HepG2 (cell line): ENCODE results near the gene VPS37D.

Experiments used
- AKAP8 ChIP-seq: sonication (generic); formaldehyde crosslinking; IDR thresholded peaks from 2 replicates; pipeline ENCODE4 v1.5.1; 2020; ENCODE audit warnings: mild to moderate bottlenecking, missing genetic modification reagents
- BCL3 ChIP-seq: sonication (generic); formaldehyde crosslinking; IDR thresholded peaks from 2 replicates; pipeline ENCODE4 v1.5.1; 2020; ENCODE audit warnings: mild to moderate bottlenecking, missing genetic modification reagents, moderate library complexity
- SRF ChIP-seq: IDR thresholded peaks from 2 replicates; pipeline ENCODE4 v1.6.1; 2011; ENCODE audit warnings: mild to moderate bottlenecking, low read depth, low read length, moderate library complexity
- TOE1 ChIP-seq: sonication (generic); formaldehyde crosslinking; IDR thresholded peaks from 2 replicates; pipeline ENCODE4 v1.4.0; 2020; ENCODE audit warnings: mild to moderate bottlenecking, missing genetic modification reagents

DNA sequence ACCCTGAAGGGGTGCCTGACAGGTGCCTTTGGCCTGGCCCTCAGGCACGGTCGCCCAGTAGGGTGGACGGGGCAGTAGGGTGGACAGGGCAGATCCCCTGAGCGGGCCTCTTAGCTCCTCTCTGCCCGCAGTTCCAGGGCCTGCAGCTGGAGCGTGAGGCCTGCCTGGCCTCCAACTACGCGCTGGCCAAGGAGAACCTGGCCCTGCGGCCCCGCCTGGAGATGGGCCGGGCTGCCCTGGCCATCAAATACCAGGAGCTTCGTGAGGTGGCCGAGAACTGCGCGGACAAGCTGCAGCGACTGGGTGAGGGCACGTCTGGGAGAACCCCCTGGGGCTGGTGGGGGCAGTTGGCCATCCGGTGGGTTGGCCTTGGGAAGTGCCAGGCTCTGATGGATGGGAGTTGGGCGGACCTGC lies 1.7 kb downstream of the VPS37D start:
- no peak for TF ChIP-seq AKAP8 (CRISPR knock-in tag)
- TF ChIP-seq TOE1 (CRISPR knock-in tag) = no peak
- no peak for TF ChIP-seq SRF
- no peak for TF ChIP-seq BCL3 (CRISPR knock-in tag)
